HCT116 (cell line): Measurements from ENCODE around the gene PCDH1. TPM values are rescaled to one million over a fixed set of nuclear protein-coding genes. Genes with fewer than 3 reads are reported as not detected.

Experiments used
- ATAC-seq: fragments of 200-7000 bp; cut with Tn5 transposase; 2 replicates; pipeline ENCODE4 v1.9.1; 2020; ENCODE audit warnings: mild to moderate bottlenecking, moderate library complexity
- BruUV-seq: library from RNA; stranded (reverse); fragments of 400-500 nt; replicated peaks from 2 replicates; lab custom pipeline; 2021; lab: Mats Ljungman, UMichigan
- CTCF ChIA-PET: fragments of 300-600 bp; sonication (Branson Sonifier 250); formaldehyde crosslinking; loops from one replicate; lab custom pipeline; 2021; ENCODE audit warnings: antibody characterized with exemption; lab: Charles Lee
- POLR2A ChIA-PET: fragments of 300-600, 350-600 bp; sonication (Branson Sonifier 250); formaldehyde crosslinking; loops from one replicate; lab custom pipeline; 2021; ENCODE audit warnings: antibody characterized with exemption; lab: Charles Lee
- RAD21 ChIA-PET, 2 experiments: fragments of 300-600 bp; sonication (Branson Sonifier 250); formaldehyde crosslinking; loops; one replicate each; lab custom pipeline; 2023; ENCODE audit warnings: low total read pairs in 2 of 2; ENCODE audit not compliant: uncharacterized antibody in 2 of 2, unreplicated experiment in 2 of 2, low non-redundant PET in 1 of 2; lab: Charles Lee
- DNase-seq: peaks from one replicate; pipeline ENCODE4 v3.0.0-alpha.2; 2010; ENCODE audit warnings: low read depth, low spot score
- H2AFZ ChIP-seq: fragments of 200-600 bp; shearing (Covaris generic), sonication (generic); 2 replicates; pipeline ENCODE4 v1.6.1; 2017; ENCODE audit warnings: low read depth, mixed run types, mixed read lengths, antibody characterized with exemption, low read length; ENCODE audit not compliant: poor library complexity, severe bottlenecking
- H3K27ac ChIP-seq: 2 replicates; pipeline ENCODE4 v1.5.1; 2012; ENCODE audit warnings: low read depth, low read length
- H3K27me3 ChIP-seq: fragments of 200-600 bp; sonication (generic); 2 replicates; pipeline ENCODE4 v1.6.1; 2016; ENCODE audit warnings: mixed run types, low read length, mixed read lengths; ENCODE audit not compliant: insufficient read depth
- H3K36me3 ChIP-seq, 2 experiments: fragments of 200-500 bp in 1 of 2; fragments of 200-600 bp in 1 of 2; sonication (Bioruptor generic) in 1 of 2; sonication (generic) in 1 of 2; 2 replicates each; pipeline versions ENCODE4 v1.5.1 to v1.6.1; 2014 to 2016; ENCODE audit warnings: low read length in 2 of 2, inconsistent platforms in 1 of 2, mixed read lengths in 1 of 2, mixed run types in 1 of 2; ENCODE audit not compliant: insufficient read depth in 2 of 2, control insufficient read depth in 1 of 2
- H3K4me1 ChIP-seq, 2 experiments: fragments of 200-600 bp in 1 of 2; sonication (generic) in 1 of 2; 2 replicates each; pipeline versions ENCODE4 v1.5.1 to v1.6.1; 2012 to 2017; ENCODE audit warnings: low read length in 2 of 2, inconsistent platforms in 1 of 2, mild to moderate bottlenecking in 1 of 2, mixed read lengths in 1 of 2, mixed run types in 1 of 2, moderate library complexity in 1 of 2; ENCODE audit not compliant: insufficient read depth in 2 of 2, control insufficient read depth in 1 of 2
- H3K4me2 ChIP-seq: fragments of 200-600 bp; sonication (generic); 2 replicates; pipeline ENCODE4 v1.6.1; 2017; ENCODE audit warnings: mixed run types, low read length, mixed read lengths
- H3K4me3 ChIP-seq, 2 experiments: fragments of 200-600 bp in 1 of 2; sonication (generic) in 1 of 2; replicated peaks in 1 of 2; 2 replicates each; pipeline ENCODE4 v1.5.1; 2011 to 2016; ENCODE audit warnings: low read length in 2 of 2, control low read depth in 1 of 2, low read depth in 1 of 2, mild to moderate bottlenecking in 1 of 2, mixed read lengths in 1 of 2, mixed run types in 1 of 2
- H3K79me2 ChIP-seq: fragments of 200-600 bp; sonication (generic); 2 replicates; pipeline ENCODE4 v1.6.1; 2017; ENCODE audit warnings: mild to moderate bottlenecking, mixed run types, low read length, moderate library complexity, mixed read lengths; ENCODE audit not compliant: insufficient read depth
- H3K9ac ChIP-seq: fragments of 200-600 bp; sonication (generic); 2 replicates; pipeline ENCODE4 v1.6.1; 2016; ENCODE audit warnings: low read length, mixed read lengths
- H3K9me2 ChIP-seq: fragments of 200-600 bp; sonication (generic), shearing (Covaris generic); 2 replicates; pipeline ENCODE4 v1.6.1; 2017; ENCODE audit warnings: mixed run types, mild to moderate bottlenecking, moderate library complexity; ENCODE audit not compliant: insufficient read depth
- H3K9me3 ChIP-seq, 2 experiments: fragments of 200-500 bp in 1 of 2; fragments of 200-600 bp in 1 of 2; sonication (Bioruptor generic) in 1 of 2; sonication (generic) in 1 of 2; 2 replicates each; pipeline ENCODE4 v1.6.1; 2014 to 2017; ENCODE audit warnings: low read length in 2 of 2, mixed read lengths in 2 of 2, inconsistent platforms in 1 of 2, low read depth in 1 of 2, mild to moderate bottlenecking in 1 of 2, mixed run types in 1 of 2, moderate library complexity in 1 of 2; ENCODE audit not compliant: control insufficient read depth in 1 of 2, insufficient read depth in 1 of 2
- H4K20me1 ChIP-seq: fragments of 200-600 bp; sonication (generic), shearing (Covaris generic); 2 replicates; pipeline ENCODE4 v1.6.1; 2017; ENCODE audit warnings: mixed run types, mild to moderate bottlenecking, moderate library complexity; ENCODE audit not compliant: insufficient read depth
- CBX3 ChIP-seq: IDR thresholded peaks from 2 replicates; pipeline ENCODE4 v1.6.1; 2012; ENCODE audit warnings: low read depth
- CEBPB ChIP-seq: IDR thresholded peaks from 2 replicates; pipeline ENCODE4 v1.6.1; 2012; ENCODE audit warnings: low read depth
- EGR1 ChIP-seq: IDR thresholded peaks from 2 replicates; pipeline ENCODE4 v1.6.1; 2012; ENCODE audit warnings: low read depth
- EZH2phosphoT487 ChIP-seq: fragments of 200-600 bp; IDR thresholded peaks from 2 replicates; pipeline ENCODE4 v1.6.1; 2018; ENCODE audit warnings: antibody characterized with exemption, borderline replicate concordance
- FOSL1 ChIP-seq: IDR thresholded peaks from 2 replicates; pipeline ENCODE4 v1.6.1; 2012; ENCODE audit warnings: low read depth
- POLR2AphosphoS5 ChIP-seq: IDR thresholded peaks from 2 replicates; pipeline ENCODE4 v1.6.1; 2011; ENCODE audit warnings: mild to moderate bottlenecking, low read depth, low read length, moderate library complexity
- RAD21 ChIP-seq: IDR thresholded peaks from 2 replicates; pipeline ENCODE4 v1.6.1; 2012; ENCODE audit warnings: low read depth, mild to moderate bottlenecking
- TCF7L2 ChIP-seq: IDR thresholded peaks from 2 replicates; pipeline ENCODE4 v1.7.0; 2011; ENCODE audit warnings: borderline replicate concordance, inconsistent platforms; ENCODE audit not compliant: insufficient read depth, insufficient read length; ENCODE audit errors: extremely low read depth
- ZNF274 ChIP-seq: fragments of 200-500 bp; sonication (Bioruptor generic); IDR thresholded peaks from 2 replicates; pipeline ENCODE4 v1.6.1; 2014; ENCODE audit warnings: mild to moderate bottlenecking, low read depth, low read length, inconsistent platforms
- intact Hi-C: fragments of 100-400 bp; cut with micrococcal nuclease; formaldehyde crosslinking; loops from 2 replicates; pipeline ENCODE4 v1.10.0; 2022
- total RNA-seq: library from RNA; stranded (reverse); gene quantifications from one replicate; pipeline ENCODE4 v1.2.1, GENCODE V29; 2021; ENCODE audit not compliant: unreplicated experiment
- TF ChIP-seq, protein P1 (sequence below): IDR thresholded peaks from 2 replicates; pipeline ENCODE4 v1.6.1; 2012
- TF ChIP-seq, protein P2 (sequence below): IDR thresholded peaks from 2 replicates; pipeline ENCODE4 v1.6.1; 2012

Gene PCDH1
- total RNA-seq, 1 experiment from 2014 or later, result 24.2 TPM

DNA sequence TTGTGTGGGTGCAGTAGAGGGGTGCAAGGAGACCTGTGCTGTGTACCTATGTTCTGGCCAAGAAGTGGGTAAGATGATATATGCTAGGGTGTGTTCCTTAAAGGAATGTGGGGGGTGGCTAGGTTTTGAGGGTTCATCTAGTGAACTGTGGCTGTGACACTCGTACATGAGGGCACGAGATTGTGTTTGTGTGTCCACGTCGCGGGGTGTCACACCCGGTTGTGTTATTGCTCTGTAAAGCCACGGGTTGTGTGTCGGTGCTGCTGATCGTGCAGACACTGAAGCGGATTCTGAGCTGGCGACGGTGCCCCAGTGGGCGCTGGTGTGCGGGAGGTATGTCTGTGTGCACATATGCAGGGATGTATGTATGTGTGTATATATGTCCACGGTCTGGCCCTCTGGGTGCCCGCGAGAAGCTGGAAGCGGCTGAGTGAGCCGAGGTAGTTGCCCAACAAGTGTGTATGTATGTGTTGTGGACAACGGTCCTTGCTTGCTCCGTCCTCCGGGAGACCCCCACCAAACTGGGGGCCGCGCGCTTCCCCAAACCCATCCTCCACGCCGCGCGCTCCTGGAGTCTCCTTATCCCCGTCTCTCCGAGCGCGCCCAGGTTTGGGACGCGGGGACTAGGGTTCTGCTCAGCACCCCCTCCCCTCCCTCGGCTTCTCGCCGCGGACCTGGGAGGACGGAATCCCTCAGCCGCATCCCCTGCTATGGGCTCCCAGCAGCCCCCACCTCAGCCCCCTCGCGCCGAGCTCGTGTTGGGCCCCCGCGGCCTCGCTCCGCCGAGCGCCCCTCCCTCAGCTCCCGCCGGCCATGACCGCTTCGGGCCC, 639 bp downstream of the PCDH1 start:
- Histone ChIP-seq H3K27ac (peak overlapping the region; percentile 71; the same call in 1 of the 2 replicates), H3K9ac (peak overlapping the region; percentile 76), H2AFZ (no peak overlapping the region), H3K9me2 (no peaks in the 10 kb centered on the region), H3K36me3 (no peaks in the 10 kb centered on the region), H3K4me3 (peak overlapping the region; percentile 61 to 87), H3K4me1 (peaks cover 13 to 49% of the 10 kb centered on the region in 2 experiments; a peak in 3 of 4 replicates), H3K4me2 (peak overlapping the region; percentile 98), H3K79me2 (peaks cover 4% of the 10 kb centered on the region; the same call in 1 of the 2 replicates), H3K9me3 (no peaks in the 10 kb centered on the region), H3K27me3 (peaks cover 4% of the 10 kb centered on the region; the same call in 1 of the 2 replicates), H4K20me1 (no peaks in the 10 kb centered on the region)
- ChIA-PET POLR2A (interaction anchor here (1.0 kb wide), 1 partner anchor 55 kb away, joined by 3 read pairs; no protein-coding TSS in a partner anchor), RAD21 (interaction anchor here (1.5 to 2.3 kb wide), 5 partner anchors 62 to 185 kb away, joined by 3 to 20 read pairs (median 8); no protein-coding TSS in a partner anchor), CTCF (interaction anchor here (0.8 to 5.2 kb wide), 13 partner anchors 27 to 213 kb away, joined by 3 to 31 read pairs (median 8); partner anchors contain the start of gene RNF14)
- intact Hi-C loops, result loop anchor here (2.0 kb wide), 1 partner anchor 29 kb away; no protein-coding TSS in a partner anchor
- no peak for TF ChIP-seq ZNF274
- TF ChIP-seq, protein P1, sequence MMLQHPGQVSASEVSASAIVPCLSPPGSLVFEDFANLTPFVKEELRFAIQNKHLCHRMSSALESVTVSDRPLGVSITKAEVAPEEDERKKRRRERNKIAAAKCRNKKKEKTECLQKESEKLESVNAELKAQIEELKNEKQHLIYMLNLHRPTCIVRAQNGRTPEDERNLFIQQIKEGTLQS, result no peak
- TF ChIP-seq POLR2AphosphoS5, result no peak; the same call in none of the 2 replicates
- TF ChIP-seq, protein P2, sequence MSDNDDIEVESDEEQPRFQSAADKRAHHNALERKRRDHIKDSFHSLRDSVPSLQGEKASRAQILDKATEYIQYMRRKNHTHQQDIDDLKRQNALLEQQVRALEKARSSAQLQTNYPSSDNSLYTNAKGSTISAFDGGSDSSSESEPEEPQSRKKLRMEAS, result no peak
- no peak for TF ChIP-seq TCF7L2
- no peak for TF ChIP-seq EGR1
- no peak for TF ChIP-seq CBX3
- no peak for TF ChIP-seq CEBPB
- no peak for TF ChIP-seq EZH2phosphoT487
- no peak for TF ChIP-seq FOSL1
- TF ChIP-seq RAD21, result no peak
- DNase-seq, result no peak
- ATAC-seq, result peak; percentile 23
- BruUV-seq, result TSS peak; percentile 49
